Stimulated activated CD4-positive, alpha-beta T cell treated with anti-CD3 and anti-CD28 coated beads, Interleukin-2, amount 100 ng/mL, for 24 hours (primary cell): ENCODE results near the gene AKT2.
"Not testable (repeated sequence)": the region's sequence is repeated elsewhere in the genome, so short reads cannot be mapped to it uniquely, and the experiment has no call there.

Source experiments
- DNase-seq, 2 donors: peaks; one replicate each; pipeline ENCODE4 v3.0.0-alpha.2; 2020

The AKT2 gene

GRCh38 chr19:40284501-40285352 is at the start of gene AKT2:
Gene AKT2 (minus strand): TSS chr19:40285345. CDS start chr19:40265267, 20,078 bp downstream.
- DNase-seq = peak; percentile 70 to 76

GRCh38 chr19:40333083-40333482 is 47.9 kb upstream of the AKT2 start:
- DNase-seq = not testable (repeated sequence)

GRCh38 chr19:40332669-40333068 is 47.5 kb upstream of the AKT2 start:
- DNase-seq = no peak

- DNase-seq = no peak
Observed at GRCh38 chr19:40331052-40331451, 45.9 kb upstream of the AKT2 start.

DNA sequence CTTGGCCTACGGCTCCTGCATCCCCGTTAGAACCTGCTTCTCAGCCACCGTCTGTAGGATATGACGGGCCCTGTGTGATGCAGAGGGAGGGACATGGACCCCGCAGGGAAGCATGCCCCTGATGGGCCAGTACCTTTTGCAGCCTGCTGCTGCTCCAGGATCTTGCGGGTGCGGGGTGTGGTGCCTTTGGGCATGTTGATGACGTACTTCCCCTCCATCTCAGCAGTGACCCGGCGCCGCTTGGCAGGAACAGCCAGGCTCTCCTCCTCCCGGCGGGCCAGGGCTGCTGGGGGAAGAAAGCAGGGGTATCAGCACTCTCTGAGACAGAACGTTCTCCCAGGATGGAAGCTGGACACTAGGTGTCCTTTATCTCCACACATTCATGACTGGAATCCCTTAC is 41.1 kb upstream of the AKT2 start:
- no peak for DNase-seq

- DNase-seq = no peak
Observed at GRCh38 chr19:40323705-40324104, 38.6 kb upstream of the AKT2 start.

GRCh38 chr19:40322951-40323615 is 37.9 kb upstream of the AKT2 start:
- DNase-seq = no peak

- no peak for DNase-seq
Observed at GRCh38 chr19:40322271-40322610, 37.1 kb upstream of the AKT2 start.

- DNase-seq = no peak
Observed at GRCh38 chr19:40321566-40322270, 36.6 kb upstream of the AKT2 start.

DNA sequence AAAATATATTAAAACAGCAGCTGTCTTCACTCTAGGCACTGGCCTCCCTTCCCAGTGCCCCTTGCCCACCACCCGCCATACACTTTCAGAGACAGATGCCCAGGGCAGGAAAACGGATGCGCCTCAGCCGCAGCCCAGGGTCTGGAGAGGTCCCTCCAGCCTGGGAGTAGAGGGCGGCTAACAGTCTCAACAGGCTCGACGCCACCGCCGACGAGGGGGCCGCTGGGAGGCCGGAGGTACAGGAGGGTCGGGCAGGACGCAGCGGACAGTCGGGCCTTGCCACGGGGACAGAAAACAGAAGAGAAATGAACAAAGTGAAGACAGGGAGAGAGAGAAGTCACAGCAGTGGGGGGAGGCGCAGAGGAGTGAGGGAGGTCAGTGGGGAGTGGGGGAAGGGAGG is 35.9 kb upstream of the AKT2 start:
- no peak for DNase-seq

DNA sequence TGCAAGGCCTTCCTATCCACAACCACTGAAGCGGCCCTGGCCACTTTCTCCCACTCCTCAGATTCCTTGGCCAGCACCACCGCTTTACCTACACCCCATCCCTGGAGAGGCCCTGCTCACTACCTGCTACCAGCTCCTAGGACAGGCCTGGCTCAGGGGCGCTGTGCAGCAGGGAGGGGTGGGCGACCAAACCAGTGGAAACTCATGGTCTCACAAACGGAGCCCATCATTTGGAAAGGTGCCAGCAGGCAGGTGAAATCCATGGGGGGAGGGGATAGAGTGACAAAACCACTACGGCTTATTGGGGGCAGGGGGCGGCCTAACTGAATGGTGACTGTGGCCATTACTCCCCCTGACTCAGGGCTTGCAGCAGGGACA is 35.4 kb upstream of the AKT2 start:
- no peak for DNase-seq

GRCh38 chr19:40317338-40317737 is 32.2 kb upstream of the AKT2 start:
- no peak for DNase-seq

DNA sequence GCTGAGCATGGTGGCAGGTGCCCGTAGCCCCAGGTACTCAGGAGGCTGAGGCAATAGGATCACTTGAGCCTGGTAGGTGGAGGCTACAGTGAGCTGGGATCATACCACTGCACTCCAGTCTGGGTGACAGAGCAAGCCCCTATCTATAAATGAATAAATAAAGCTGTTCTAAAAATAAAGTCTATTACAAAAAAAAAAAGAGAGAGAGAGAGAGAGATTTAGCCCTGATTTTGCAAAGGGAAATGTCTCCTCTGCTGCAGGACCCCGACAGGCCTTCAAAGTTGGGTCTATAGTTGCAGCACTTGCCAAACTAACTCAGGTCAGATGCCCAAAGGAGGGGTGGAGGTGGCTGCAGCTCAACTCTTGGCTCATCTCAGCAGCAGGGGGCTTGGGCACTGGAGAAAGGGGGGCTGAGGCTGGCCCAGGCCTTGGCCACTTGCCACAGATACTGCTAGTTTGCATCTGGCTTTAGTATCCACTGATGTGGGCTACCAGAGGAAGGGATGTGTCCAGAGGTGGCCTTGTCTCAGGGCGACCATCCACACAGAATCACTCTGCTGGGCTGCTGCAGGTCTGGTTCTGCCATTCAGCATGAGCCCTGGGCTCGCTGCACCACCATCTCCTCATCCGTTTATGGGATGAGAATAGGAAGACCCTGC is 30.8 kb upstream of the AKT2 start:
- no peak for DNase-seq

DNA sequence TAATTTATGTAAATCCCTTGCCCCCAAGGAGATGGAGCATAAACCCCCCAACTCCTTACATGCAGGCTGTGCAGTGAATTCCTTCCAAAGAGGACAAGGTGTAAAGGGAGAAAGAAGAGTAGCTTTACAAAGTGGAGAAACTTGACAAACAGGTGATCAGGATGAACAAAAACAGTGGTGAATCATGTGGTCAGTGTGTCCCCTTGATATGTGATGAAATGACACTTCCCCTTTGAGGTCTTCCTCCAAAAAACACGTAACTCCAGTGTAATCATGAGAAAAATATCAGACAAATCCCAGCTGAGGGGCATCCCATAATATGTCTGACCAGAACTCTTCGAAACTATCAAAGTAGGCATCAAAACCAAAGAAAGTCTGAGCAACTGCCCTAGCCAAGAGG is 29.5 kb upstream of the AKT2 start:
- DNase-seq = no peak

DNA sequence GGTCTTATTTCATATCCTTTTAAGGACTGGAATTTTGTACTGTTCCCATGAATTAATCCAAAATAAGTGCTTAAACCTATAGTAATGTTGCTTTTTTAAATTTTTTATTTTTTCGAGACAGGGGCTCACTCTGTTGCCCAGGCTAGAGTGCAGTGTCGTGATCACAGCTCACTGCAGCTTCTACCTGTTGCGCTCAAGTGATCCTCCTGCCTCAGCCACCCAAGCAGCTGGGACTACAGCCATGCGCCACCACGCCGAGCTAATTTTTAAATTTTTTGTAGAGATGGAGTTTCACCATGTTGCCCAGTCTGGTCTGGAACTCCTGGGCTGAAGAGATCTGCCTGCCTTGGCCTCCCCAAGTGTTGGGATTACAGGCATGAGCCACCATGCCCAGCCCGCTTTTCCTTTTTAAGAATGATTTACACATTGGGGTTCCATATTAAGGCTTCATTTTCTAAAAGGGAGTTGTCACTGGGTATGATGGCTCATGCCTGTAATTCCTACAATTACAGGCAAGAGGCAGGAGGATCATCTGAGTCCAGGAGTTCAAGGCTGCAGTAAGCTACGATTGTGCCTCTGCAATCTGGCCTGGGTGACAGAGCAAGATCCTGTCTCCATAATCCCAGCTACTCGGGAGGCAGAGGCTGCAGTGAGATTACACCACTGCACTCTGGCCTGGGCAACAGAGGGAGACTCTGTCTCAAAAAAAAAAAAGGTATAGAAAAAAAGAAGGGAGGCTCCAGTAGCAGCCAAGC is 28.3 kb upstream of the AKT2 start:
- no peak for DNase-seq

DNA sequence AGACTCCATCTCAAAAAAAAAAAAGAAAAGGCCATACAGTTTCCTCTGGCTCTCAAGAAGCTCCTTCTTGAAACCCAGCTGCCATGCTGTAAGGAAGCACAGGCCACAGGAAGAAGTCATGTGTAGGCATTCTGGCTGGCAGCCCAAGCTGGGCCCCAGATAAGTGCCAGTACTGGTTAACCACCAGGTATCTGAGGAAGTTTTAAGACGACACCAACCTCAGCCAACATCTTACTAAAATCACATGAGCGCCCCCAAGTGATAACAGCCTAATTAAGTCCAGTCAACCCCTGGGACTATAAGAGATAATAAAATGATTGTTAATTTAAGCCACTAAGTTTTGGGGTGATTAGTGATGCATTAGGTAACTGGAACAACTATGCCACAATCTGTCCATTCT is 27.4 kb upstream of the AKT2 start:
- DNase-seq = no peak

GRCh38 chr19:40309666-40310065 is 24.5 kb upstream of the AKT2 start:
- no peak for DNase-seq

- DNase-seq = peak; percentile 78 to 79
Observed at GRCh38 chr19:40305403-40305802, 20.3 kb upstream of the AKT2 start.

GRCh38 chr19:40304306-40304705 is 19.2 kb upstream of the AKT2 start:
- DNase-seq = no peak

DNA sequence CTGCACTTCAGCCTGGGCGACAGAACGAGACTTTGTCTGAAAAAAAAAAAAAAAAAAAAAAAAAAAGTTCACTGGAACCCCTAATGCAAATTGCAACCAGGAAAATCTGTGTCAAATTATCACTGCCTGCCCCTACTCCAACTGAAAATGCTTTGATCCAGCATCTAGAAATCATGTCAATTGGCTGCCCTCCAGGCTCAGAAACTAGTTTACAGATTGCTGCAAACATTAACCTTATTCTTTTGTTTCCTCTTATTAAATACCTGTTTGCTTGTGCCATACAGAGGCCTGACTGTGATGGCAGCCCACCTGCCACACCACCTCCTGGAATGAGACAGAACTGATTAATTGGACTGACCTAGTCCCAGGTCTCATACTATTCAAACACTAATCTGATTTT is 18.6 kb upstream of the AKT2 start:
- DNase-seq = no peak

DNA sequence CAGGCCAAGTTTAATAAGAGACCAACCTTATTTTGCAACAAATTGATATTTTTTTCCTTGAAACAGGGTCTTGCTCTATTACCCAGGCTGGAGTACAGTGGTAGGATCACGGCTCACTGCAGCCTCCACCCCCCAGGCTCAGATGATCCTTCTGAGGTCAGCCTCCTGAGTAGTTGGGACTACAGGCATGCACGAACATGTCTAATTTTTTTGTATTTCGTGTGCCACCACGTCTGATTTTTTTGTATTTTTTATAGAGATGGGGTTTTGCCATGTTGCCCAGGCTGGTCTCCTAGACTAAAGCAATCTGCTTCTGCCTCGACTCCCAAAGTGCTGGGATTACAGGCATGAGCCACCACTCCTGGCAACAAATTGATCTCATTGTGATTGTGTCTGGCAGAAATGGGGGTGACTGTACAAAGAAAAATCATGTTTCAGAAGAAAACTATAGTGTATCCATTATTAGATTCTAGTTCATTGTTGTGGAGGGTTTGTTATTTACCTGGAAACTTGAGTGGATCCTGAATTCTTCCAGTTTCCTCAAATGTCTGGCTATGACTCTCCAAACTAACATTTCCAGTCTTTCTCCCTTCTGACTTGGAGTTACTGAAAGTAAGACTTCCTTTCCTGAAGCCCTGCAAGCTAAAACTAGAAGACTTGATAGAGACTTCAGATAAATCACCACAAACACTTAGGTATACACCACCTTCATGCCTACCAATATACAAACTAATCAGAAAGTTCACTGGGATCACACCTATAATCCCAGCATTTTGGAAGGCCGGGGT is 17.3 kb upstream of the AKT2 start:
- no peak for DNase-seq

GRCh38 chr19:40300668-40301067 is 15.5 kb upstream of the AKT2 start:
- no peak for DNase-seq
